HepG2 (cell line): Measurements from ENCODE around the gene STMN1. TPM values are rescaled to one million over a fixed set of nuclear protein-coding genes. Genes with fewer than 3 reads are reported as not detected.

ENCODE experiments used
- AGO2 ChIP-seq: fragments of 200-400 bp; formaldehyde crosslinking; optimal IDR thresholded peaks from 2 replicates; pipeline ENCODE3; 2017; ENCODE audit warnings: mild to moderate bottlenecking, low read depth, low read length, moderate library complexity
- FOXA1 ChIP-seq, 2 experiments: fragments of 450-650 bp in 1 of 2; sonication (generic) in 1 of 2; formaldehyde crosslinking in 1 of 2; IDR thresholded peaks; 2 replicates each; pipeline versions ENCODE4 v1.4.0 to v1.6.1; 2016 to 2020; ENCODE audit warnings: missing genetic modification reagents in 1 of 2
- GATAD1 ChIP-seq: IDR thresholded peaks from 2 replicates; pipeline ENCODE4 v1.6.1; 2016; ENCODE audit warnings: missing genetic modification reagents, missing compliant biosample characterization
- GATAD2A ChIP-seq: IDR thresholded peaks from 2 replicates; pipeline ENCODE4 v1.6.1; 2016
- HNF4G ChIP-seq, 2 experiments: sonication (generic) in 1 of 2; formaldehyde crosslinking in 1 of 2; IDR thresholded peaks; 2 replicates each; pipeline versions ENCODE4 v1.4.0 to v1.6.1; 2011 to 2020; ENCODE audit warnings: borderline replicate concordance in 2 of 2, low read depth in 2 of 2, mild to moderate bottlenecking in 2 of 2, low read length in 1 of 2, missing genetic modification reagents in 1 of 2, moderate library complexity in 1 of 2
- IKZF1 ChIP-seq: fragments of 450-650 bp; IDR thresholded peaks from 2 replicates; pipeline ENCODE4 v1.7.1; 2016
- ISX ChIP-seq: sonication (generic); formaldehyde crosslinking; conservative IDR thresholded peaks from 2 replicates; pipeline ENCODE4 v1.5.0; 2020; ENCODE audit warnings: missing genetic modification reagents
- REPIN1 ChIP-seq: sonication (generic); formaldehyde crosslinking; IDR thresholded peaks from 2 replicates; pipeline ENCODE4 v1.8.0; 2022; ENCODE audit warnings: missing genetic modification reagents, low read depth, mild to moderate bottlenecking, borderline replicate concordance
- RXRB ChIP-seq: IDR thresholded peaks from 2 replicates; pipeline ENCODE4 v1.6.1; 2016; ENCODE audit warnings: borderline replicate concordance, missing genetic modification reagents, missing compliant biosample characterization
- SIX4 ChIP-seq: sonication (generic); formaldehyde crosslinking; IDR thresholded peaks from 2 replicates; pipeline ENCODE4 v1.4.0; 2020; ENCODE audit warnings: missing genetic modification reagents
- SMYD3 ChIP-seq: sonication (generic); formaldehyde crosslinking; IDR thresholded peaks from 2 replicates; pipeline ENCODE4 v1.8.1; 2023; ENCODE audit warnings: mild to moderate bottlenecking, missing genetic modification reagents
- SNAI1 ChIP-seq: sonication (generic); formaldehyde crosslinking; IDR thresholded peaks from 2 replicates; pipeline ENCODE4 v1.5.0; 2020; ENCODE audit warnings: mild to moderate bottlenecking, missing genetic modification reagents, borderline replicate concordance
- SOX5 ChIP-seq: IDR thresholded peaks from 2 replicates; pipeline ENCODE4 v1.6.1; 2016; ENCODE audit warnings: borderline replicate concordance
- ZFY ChIP-seq: sonication (generic); formaldehyde crosslinking; IDR thresholded peaks from 2 replicates; pipeline ENCODE4 v1.4.0; 2020; ENCODE audit warnings: missing genetic modification reagents
- ZFYVE20 ChIP-seq: sonication (generic); formaldehyde crosslinking; IDR thresholded peaks from 2 replicates; pipeline ENCODE4 v1.8.0; 2023; ENCODE audit warnings: low read depth, mild to moderate bottlenecking, moderate library complexity, missing genetic modification reagents, borderline replicate concordance
- ZNF143 ChIP-seq: sonication (generic); formaldehyde crosslinking; IDR thresholded peaks from 2 replicates; pipeline ENCODE4 v1.4.0; 2020; ENCODE audit warnings: missing genetic modification reagents
- ZNF572 ChIP-seq: sonication (generic); formaldehyde crosslinking; IDR thresholded peaks from 2 replicates; pipeline ENCODE4 v1.5.1; 2020; ENCODE audit warnings: mild to moderate bottlenecking, missing genetic modification reagents
- ZNF772 ChIP-seq: sonication (generic); formaldehyde crosslinking; IDR thresholded peaks from 2 replicates; pipeline ENCODE4 v1.5.0; 2020; ENCODE audit warnings: mild to moderate bottlenecking, missing genetic modification reagents
- polyA plus RNA-seq, 8 experiments: library from polyadenylated mRNA; depleted of rRNA in 3 of 8; stranded (reverse) in 7 of 8; unstranded in 1 of 8; fragments of >200 nt; fragmentation: Illumina TruSeq in 4 of 8; extraction: Trizol in 4 of 8; gene quantifications; 2 replicates each; pipeline versions ENCODE4 v1.2.1 to v1.2.3, GENCODE V29; 2011 to 2016; ENCODE audit warnings: low read depth in 4 of 8, missing spikeins in 1 of 8, mixed read lengths in 1 of 8; ENCODE audit not compliant: insufficient read depth in 1 of 8
- total RNA-seq, 5 experiments: library from RNA; depleted of rRNA; stranded (reverse); fragments of >200 nt; fragmentation: Illumina TruSeq; extraction: Trizol; gene quantifications; 2 replicates each; pipeline ENCODE4 v1.2.3, GENCODE V29; 2016; ENCODE audit warnings: low read depth in 1 of 5
- TF ChIP-seq, protein P1 (sequence below): sonication (generic); formaldehyde crosslinking; IDR thresholded peaks from 2 replicates; pipeline ENCODE4 v1.5.1; 2020; ENCODE audit warnings: mild to moderate bottlenecking, missing genetic modification reagents, borderline replicate concordance
- TF ChIP-seq, protein P2 (sequence below): sonication (generic); formaldehyde crosslinking; IDR thresholded peaks from 2 replicates; pipeline ENCODE4 v1.4.0; 2020; ENCODE audit warnings: missing genetic modification reagents

The STMN1 gene
- total and polyA plus RNA-seq, 2 of the 13 experiments (the other 11 are each of a cell fraction or from before 2014, with no cell fraction given) = 45.9 to 409 TPM

DNA sequence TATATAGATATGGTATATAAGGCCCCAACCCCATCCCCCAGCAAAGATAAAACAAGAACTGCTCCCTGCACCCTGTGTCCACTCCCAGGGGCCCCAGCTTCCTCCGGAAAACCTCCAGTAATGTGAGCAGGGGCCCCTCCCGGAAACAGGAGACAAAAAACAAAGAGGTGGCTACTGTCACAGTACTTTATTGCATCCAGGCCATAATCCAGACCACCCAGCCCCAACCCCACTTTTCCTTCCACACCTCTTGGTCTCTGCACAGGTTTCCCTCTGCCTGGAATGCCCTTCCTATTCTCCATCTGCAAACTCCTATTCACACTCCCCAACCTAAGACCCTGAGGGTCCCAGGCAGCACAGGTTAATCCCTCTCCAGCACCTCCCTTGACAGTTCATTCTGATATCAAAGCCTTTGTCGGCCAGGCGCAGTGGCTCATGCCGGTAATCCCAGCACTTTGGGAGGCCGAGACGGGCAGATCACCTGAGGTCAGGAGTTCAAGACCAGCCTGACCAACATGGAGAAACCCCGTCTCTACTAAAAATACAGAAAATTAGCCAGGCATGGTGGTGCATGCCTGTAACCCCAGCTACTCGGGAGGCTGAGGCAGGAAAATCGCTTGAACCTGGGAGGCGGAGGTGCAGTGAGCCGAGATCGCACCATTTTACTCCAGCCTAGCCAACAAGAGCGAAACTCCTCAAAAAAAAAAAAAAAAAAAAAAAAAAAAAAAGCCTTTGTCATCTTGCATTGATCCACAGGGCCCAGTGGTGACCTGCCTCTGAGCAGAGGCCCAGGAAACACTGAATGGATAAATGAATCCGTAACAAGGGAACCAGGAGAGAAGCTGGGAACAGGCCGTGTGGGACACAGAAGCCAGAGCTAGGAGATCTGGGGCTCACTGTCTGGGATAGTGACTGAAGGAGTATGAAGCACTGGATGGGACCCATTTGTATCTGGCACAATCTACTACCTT lies 44.6 kb downstream of the STMN1 start (continued):
- TF ChIP-seq, protein P1, sequence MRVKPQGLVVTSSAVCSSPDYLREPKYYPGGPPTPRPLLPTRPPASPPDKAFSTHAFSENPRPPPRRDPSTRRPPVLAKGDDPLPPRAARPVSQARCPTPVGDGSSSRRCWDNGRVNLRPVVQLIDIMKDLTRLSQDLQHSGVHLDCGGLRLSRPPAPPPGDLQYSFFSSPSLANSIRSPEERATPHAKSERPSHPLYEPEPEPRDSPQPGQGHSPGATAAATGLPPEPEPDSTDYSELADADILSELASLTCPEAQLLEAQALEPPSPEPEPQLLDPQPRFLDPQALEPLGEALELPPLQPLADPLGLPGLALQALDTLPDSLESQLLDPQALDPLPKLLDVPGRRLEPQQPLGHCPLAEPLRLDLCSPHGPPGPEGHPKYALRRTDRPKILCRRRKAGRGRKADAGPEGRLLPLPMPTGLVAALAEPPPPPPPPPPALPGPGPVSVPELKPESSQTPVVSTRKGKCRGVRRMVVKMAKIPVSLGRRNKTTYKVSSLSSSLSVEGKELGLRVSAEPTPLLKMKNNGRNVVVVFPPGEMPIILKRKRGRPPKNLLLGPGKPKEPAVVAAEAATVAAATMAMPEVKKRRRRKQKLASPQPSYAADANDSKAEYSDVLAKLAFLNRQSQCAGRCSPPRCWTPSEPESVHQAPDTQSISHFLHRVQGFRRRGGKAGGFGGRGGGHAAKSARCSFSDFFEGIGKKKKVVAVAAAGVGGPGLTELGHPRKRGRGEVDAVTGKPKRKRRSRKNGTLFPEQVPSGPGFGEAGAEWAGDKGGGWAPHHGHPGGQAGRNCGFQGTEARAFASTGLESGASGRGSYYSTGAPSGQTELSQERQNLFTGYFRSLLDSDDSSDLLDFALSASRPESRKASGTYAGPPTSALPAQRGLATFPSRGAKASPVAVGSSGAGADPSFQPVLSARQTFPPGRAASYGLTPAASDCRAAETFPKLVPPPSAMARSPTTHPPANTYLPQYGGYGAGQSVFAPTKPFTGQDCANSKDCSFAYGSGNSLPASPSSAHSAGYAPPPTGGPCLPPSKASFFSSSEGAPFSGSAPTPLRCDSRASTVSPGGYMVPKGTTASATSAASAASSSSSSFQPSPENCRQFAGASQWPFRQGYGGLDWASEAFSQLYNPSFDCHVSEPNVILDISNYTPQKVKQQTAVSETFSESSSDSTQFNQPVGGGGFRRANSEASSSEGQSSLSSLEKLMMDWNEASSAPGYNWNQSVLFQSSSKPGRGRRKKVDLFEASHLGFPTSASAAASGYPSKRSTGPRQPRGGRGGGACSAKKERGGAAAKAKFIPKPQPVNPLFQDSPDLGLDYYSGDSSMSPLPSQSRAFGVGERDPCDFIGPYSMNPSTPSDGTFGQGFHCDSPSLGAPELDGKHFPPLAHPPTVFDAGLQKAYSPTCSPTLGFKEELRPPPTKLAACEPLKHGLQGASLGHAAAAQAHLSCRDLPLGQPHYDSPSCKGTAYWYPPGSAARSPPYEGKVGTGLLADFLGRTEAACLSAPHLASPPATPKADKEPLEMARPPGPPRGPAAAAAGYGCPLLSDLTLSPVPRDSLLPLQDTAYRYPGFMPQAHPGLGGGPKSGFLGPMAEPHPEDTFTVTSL (CRISPR knock-in tag) = peak; percentile 48; the same call in 1 of the 2 replicates
- TF ChIP-seq ISX (CRISPR knock-in tag) = no peak
- TF ChIP-seq REPIN1 = 0 out of 2 replicates have a peak, but pooled peaks have one; percentile 30
- TF ChIP-seq GATAD2A (CRISPR knock-in tag) = peak; percentile 81
- TF ChIP-seq ZNF143 (CRISPR knock-in tag) = peak; percentile 24; the same call in 1 of the 2 replicates
- no peak for TF ChIP-seq SNAI1 (CRISPR knock-in tag)
- no peak for TF ChIP-seq ZNF772 (CRISPR knock-in tag)
- no peak for TF ChIP-seq FOXA1 (IDR thresholded peaks at IDR 0.05)
- peak; percentile 24 for TF ChIP-seq FOXA1 (CRISPR knock-in tag; IDR thresholded peaks at IDR 0.05)
- TF ChIP-seq IKZF1 = no peak
- TF ChIP-seq SMYD3 (CRISPR knock-in tag) = no peak
- peak; percentile 77 for TF ChIP-seq SOX5 (CRISPR knock-in tag)
- no peak for TF ChIP-seq AGO2
- TF ChIP-seq ZNF572 (CRISPR knock-in tag) = no peak
- no peak for TF ChIP-seq GATAD1
- TF ChIP-seq SIX4 (CRISPR knock-in tag) = peak; percentile 85
- TF ChIP-seq RXRB (CRISPR knock-in tag) = peak; percentile 75; the same call in 1 of the 2 replicates
- TF ChIP-seq, protein P2, sequence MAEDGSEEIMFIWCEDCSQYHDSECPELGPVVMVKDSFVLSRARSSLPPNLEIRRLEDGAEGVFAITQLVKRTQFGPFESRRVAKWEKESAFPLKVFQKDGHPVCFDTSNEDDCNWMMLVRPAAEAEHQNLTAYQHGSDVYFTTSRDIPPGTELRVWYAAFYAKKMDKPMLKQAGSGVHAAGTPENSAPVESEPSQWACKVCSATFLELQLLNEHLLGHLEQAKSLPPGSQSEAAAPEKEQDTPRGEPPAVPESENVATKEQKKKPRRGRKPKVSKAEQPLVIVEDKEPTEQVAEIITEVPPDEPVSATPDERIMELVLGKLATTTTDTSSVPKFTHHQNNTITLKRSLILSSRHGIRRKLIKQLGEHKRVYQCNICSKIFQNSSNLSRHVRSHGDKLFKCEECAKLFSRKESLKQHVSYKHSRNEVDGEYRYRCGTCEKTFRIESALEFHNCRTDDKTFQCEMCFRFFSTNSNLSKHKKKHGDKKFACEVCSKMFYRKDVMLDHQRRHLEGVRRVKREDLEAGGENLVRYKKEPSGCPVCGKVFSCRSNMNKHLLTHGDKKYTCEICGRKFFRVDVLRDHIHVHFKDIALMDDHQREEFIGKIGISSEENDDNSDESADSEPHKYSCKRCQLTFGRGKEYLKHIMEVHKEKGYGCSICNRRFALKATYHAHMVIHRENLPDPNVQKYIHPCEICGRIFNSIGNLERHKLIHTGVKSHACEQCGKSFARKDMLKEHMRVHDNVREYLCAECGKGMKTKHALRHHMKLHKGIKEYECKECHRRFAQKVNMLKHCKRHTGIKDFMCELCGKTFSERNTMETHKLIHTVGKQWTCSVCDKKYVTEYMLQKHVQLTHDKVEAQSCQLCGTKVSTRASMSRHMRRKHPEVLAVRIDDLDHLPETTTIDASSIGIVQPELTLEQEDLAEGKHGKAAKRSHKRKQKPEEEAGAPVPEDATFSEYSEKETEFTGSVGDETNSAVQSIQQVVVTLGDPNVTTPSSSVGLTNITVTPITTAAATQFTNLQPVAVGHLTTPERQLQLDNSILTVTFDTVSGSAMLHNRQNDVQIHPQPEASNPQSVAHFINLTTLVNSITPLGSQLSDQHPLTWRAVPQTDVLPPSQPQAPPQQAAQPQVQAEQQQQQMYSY (CRISPR knock-in tag) = peak; percentile 31; the same call in 1 of the 2 replicates
- TF ChIP-seq ZFYVE20 (CRISPR knock-in tag) = no peak
- peak; percentile 52; the same call in 1 of the 2 replicates for TF ChIP-seq ZFY
- TF ChIP-seq HNF4G (IDR thresholded peaks at IDR 0.05; ENCODE audit: borderline replicate concordance, low read depth, low read length) = peak; percentile 60
- no peak; the same call in 1 of the 2 replicates for TF ChIP-seq HNF4G (CRISPR knock-in tag; IDR thresholded peaks at IDR 0.05; ENCODE audit: borderline replicate concordance, low read depth)
